ENCODE results near the gene VGLL1.

VGLL1 gene

GRCh38 chrX:136597356-136597755 lies 65.3 kb downstream of the VGLL1 start:
- no peak overlapping the region for H3K4me3 ChIP-seq (ENCODE audit: low read length)
- H2AFZ ChIP-seq (ENCODE audit: low read length): no peak overlapping the region
- H4K20me1 ChIP-seq (ENCODE audit: insufficient read depth, low read length): no peaks in the 10 kb centered on the region
- peaks cover 13% of the 10 kb centered on the region for H3F3A ChIP-seq (ENCODE audit: insufficient read depth, low read length)
- no peak overlapping the region for H3K9ac ChIP-seq (ENCODE audit: low read length)
- H3K9me2 ChIP-seq (replicated peaks; ENCODE audit: insufficient read depth, low read length): no peaks in the 10 kb centered on the region
- no peaks in the 10 kb centered on the region for H3K36me3 ChIP-seq (replicated peaks; ENCODE audit: insufficient read depth, low read length)
- peaks cover 21% of the 10 kb centered on the region for H3K4me1 ChIP-seq (ENCODE audit: low read length)
- DNase-seq: no peak
- no peak overlapping the region for H3K4me2 ChIP-seq (ENCODE audit: low read depth, low read length)
- no peaks in the 10 kb centered on the region for H3K27me3 ChIP-seq (replicated peaks; ENCODE audit: insufficient read depth, low read length)
- H3K79me2 ChIP-seq (ENCODE audit: low read length): no peaks in the 10 kb centered on the region
- H3K9me3 ChIP-seq (replicated peaks; ENCODE audit: insufficient read depth, low read length): no peaks in the 10 kb centered on the region
- TF ChIP-seq EZH2phosphoT487 (IDR thresholded peaks at IDR 0.05; ENCODE audit: low read length) (no peak), EZH2 (optimal IDR thresholded peaks at IDR 0.05; ENCODE audit: low read depth, low read length) (no peak), CTCF (IDR thresholded peaks at IDR 0.05; ENCODE audit: low read length) (no peak)
- no peak overlapping the region for H3K27ac ChIP-seq (ENCODE audit: low read length)

GRCh38 chrX:136597954-136598353 lies 65.9 kb downstream of the VGLL1 start:
- H3K27me3 ChIP-seq (replicated peaks; ENCODE audit: insufficient read depth, low read length): no peaks in the 10 kb centered on the region
- peak overlapping the region; percentile 41; the same call in 1 of the 2 replicates for H3K27ac ChIP-seq (ENCODE audit: low read length)
- no peaks in the 10 kb centered on the region for H3K79me2 ChIP-seq (ENCODE audit: low read length)
- H3K4me3 ChIP-seq (ENCODE audit: low read length): no peak overlapping the region
- peaks cover 13% of the 10 kb centered on the region for H3F3A ChIP-seq (ENCODE audit: insufficient read depth, low read length)
- DNase-seq: no peak
- no peaks in the 10 kb centered on the region for H4K20me1 ChIP-seq (ENCODE audit: insufficient read depth, low read length)
- no peak overlapping the region for H3K9ac ChIP-seq (ENCODE audit: low read length)
- H3K4me1 ChIP-seq (ENCODE audit: low read length): peaks cover 21% of the 10 kb centered on the region
- H3K4me2 ChIP-seq (ENCODE audit: low read depth, low read length): peak overlapping the region; percentile 28; the same call in 1 of the 2 replicates
- no peaks in the 10 kb centered on the region for H3K36me3 ChIP-seq (replicated peaks; ENCODE audit: insufficient read depth, low read length)
- no peaks in the 10 kb centered on the region for H3K9me2 ChIP-seq (replicated peaks; ENCODE audit: insufficient read depth, low read length)
- no peak for TF ChIP-seq EZH2phosphoT487 (IDR thresholded peaks at IDR 0.05; ENCODE audit: low read length)
- TF ChIP-seq EZH2 (optimal IDR thresholded peaks at IDR 0.05; ENCODE audit: low read depth, low read length): no peak
- TF ChIP-seq CTCF (IDR thresholded peaks at IDR 0.05; ENCODE audit: low read length): no peak
- H3K9me3 ChIP-seq (replicated peaks; ENCODE audit: insufficient read depth, low read length): no peaks in the 10 kb centered on the region
- H2AFZ ChIP-seq (ENCODE audit: low read length): peak overlapping the region; percentile 13; the same call in 1 of the 2 replicates

GRCh38 chrX:136598631-136599030 lies 66.6 kb downstream of the VGLL1 start:
- no peaks in the 10 kb centered on the region for H4K20me1 ChIP-seq (ENCODE audit: insufficient read depth, low read length)
- H2AFZ ChIP-seq (ENCODE audit: low read length): peak overlapping the region; percentile 13; the same call in 1 of the 2 replicates
- peak overlapping the region; percentile 28 for H3K4me2 ChIP-seq (ENCODE audit: low read depth, low read length)
- no peaks in the 10 kb centered on the region for H3K9me3 ChIP-seq (replicated peaks; ENCODE audit: insufficient read depth, low read length)
- peak overlapping the region; percentile 41; the same call in 1 of the 2 replicates for H3K27ac ChIP-seq (ENCODE audit: low read length)
- H3K36me3 ChIP-seq (replicated peaks; ENCODE audit: insufficient read depth, low read length): no peaks in the 10 kb centered on the region
- peak; percentile 79 for DNase-seq
- H3K27me3 ChIP-seq (replicated peaks; ENCODE audit: insufficient read depth, low read length): no peaks in the 10 kb centered on the region
- H3K9me2 ChIP-seq (replicated peaks; ENCODE audit: insufficient read depth, low read length): no peaks in the 10 kb centered on the region
- H3K4me1 ChIP-seq (ENCODE audit: low read length): peaks cover 21% of the 10 kb centered on the region
- peaks cover 13% of the 10 kb centered on the region for H3F3A ChIP-seq (ENCODE audit: insufficient read depth, low read length)
- TF ChIP-seq EZH2phosphoT487 (IDR thresholded peaks at IDR 0.05; ENCODE audit: low read length) (no peak), EZH2 (optimal IDR thresholded peaks at IDR 0.05; ENCODE audit: low read depth, low read length) (no peak), CTCF (IDR thresholded peaks at IDR 0.05; ENCODE audit: low read length) (no peak)
- H3K4me3 ChIP-seq (ENCODE audit: low read length): no peak overlapping the region
- H3K9ac ChIP-seq (ENCODE audit: low read length): no peak overlapping the region; the same call in 1 of the 2 replicates
- no peaks in the 10 kb centered on the region for H3K79me2 ChIP-seq (ENCODE audit: low read length)
